Stomach (tissue), 4 donors: Measurements from ENCODE around the gene PLCG2.

Experiments
- EP300 ChIP-seq: sonication (generic); formaldehyde crosslinking; IDR thresholded peaks from one replicate; pipeline ENCODE4 v1.6.1; 2017; ENCODE audit warnings: antibody characterized with exemption
- POLR2A ChIP-seq, 4 donors: fragments of 450-650 bp; IDR thresholded peaks; one replicate each; pipeline ENCODE4 v1.6.1; 2016; ENCODE audit warnings: antibody characterized with exemption in 4 of 4, control low read depth in 2 of 4, mild to moderate bottlenecking in 1 of 4, moderate library complexity in 1 of 4
- POLR2AphosphoS5 ChIP-seq, 3 donors: sonication (generic); formaldehyde crosslinking; IDR thresholded peaks; one replicate each; pipeline ENCODE4 v1.6.1; 2016; ENCODE audit warnings: antibody characterized with exemption in 3 of 3
- TF ChIP-seq, protein P1 (sequence below), 7 experiments: fragments of 450-650 bp in 4 of 7; fragments of 200-600 bp in 3 of 7; sonication (generic) in 3 of 7; IDR thresholded peaks; one replicate each; pipeline ENCODE4 v1.5.1; 2016 to 2019; ENCODE audit warnings: antibody characterized with exemption in 7 of 7, control low read depth in 2 of 7, mild to moderate bottlenecking in 1 of 7

DNA sequence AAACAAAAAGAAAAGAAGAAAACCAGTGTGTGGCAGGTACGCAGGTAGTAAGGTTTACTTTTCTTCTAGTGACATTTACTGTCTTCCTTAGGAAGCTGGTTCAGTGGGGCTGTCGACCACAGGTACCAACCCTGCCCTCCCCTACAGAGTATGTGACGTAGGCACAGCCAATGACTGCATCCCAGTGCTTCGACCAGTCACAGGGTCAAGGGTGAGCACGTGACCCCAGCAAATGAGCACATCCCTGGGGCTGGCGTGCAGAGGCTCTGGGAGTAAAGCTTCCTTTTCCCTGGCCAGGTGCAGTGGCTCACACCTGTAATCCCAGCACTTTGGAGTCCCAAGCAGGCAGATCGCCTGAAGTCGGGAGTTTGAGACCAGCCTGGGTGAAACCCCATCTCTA is 38.9 kb upstream of the PLCG2 start:
- TF ChIP-seq, protein P1, sequence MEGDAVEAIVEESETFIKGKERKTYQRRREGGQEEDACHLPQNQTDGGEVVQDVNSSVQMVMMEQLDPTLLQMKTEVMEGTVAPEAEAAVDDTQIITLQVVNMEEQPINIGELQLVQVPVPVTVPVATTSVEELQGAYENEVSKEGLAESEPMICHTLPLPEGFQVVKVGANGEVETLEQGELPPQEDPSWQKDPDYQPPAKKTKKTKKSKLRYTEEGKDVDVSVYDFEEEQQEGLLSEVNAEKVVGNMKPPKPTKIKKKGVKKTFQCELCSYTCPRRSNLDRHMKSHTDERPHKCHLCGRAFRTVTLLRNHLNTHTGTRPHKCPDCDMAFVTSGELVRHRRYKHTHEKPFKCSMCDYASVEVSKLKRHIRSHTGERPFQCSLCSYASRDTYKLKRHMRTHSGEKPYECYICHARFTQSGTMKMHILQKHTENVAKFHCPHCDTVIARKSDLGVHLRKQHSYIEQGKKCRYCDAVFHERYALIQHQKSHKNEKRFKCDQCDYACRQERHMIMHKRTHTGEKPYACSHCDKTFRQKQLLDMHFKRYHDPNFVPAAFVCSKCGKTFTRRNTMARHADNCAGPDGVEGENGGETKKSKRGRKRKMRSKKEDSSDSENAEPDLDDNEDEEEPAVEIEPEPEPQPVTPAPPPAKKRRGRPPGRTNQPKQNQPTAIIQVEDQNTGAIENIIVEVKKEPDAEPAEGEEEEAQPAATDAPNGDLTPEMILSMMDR (IDR thresholded peaks at IDR 0.05): no peak
- TF ChIP-seq POLR2A (IDR thresholded peaks at IDR 0.05): no peak
- no peak for TF ChIP-seq POLR2AphosphoS5 (IDR thresholded peaks at IDR 0.05)
- TF ChIP-seq EP300: no peak
